KOPT-K1 (cell line): ENCODE results near the gene KCNMB2.

Experiments
- H3K27ac ChIP-seq: fragments of 200-600 bp; sonication (generic); 2 replicates; pipeline ENCODE4 v1.5.1; 2016; ENCODE audit warnings: antibody characterized with exemption, mild to moderate bottlenecking, low read depth, low read length; ENCODE audit not compliant: poor library complexity, severe bottlenecking
- H3K36me3 ChIP-seq: fragments of 200-600 bp; sonication (generic); 2 replicates; pipeline ENCODE4 v1.5.1; 2017; ENCODE audit warnings: antibody characterized with exemption, mild to moderate bottlenecking, low read length, moderate library complexity; ENCODE audit not compliant: insufficient read depth
- H3K9me3 ChIP-seq: fragments of 200-600 bp; sonication (generic); 2 replicates; pipeline ENCODE4 v1.5.1; 2017; ENCODE audit warnings: antibody characterized with exemption, low read length, mild to moderate bottlenecking; ENCODE audit not compliant: insufficient read depth, poor library complexity, severe bottlenecking

The KCNMB2 gene

GRCh38 chr3:178583963-178584575 lies 47.8 kb downstream of the KCNMB2 start:
- no peak overlapping the region for H3K27ac ChIP-seq
- no peaks in the 10 kb centered on the region for H3K36me3 ChIP-seq
- H3K9me3 ChIP-seq: no peaks in the 10 kb centered on the region

- no peak overlapping the region for H3K27ac ChIP-seq
- no peaks in the 10 kb centered on the region for H3K9me3 ChIP-seq
- no peaks in the 10 kb centered on the region for H3K36me3 ChIP-seq
Measured at GRCh38 chr3:178584722-178585380, 48.6 kb downstream of the KCNMB2 start.

- no peaks in the 10 kb centered on the region for H3K36me3 ChIP-seq
- no peak overlapping the region for H3K27ac ChIP-seq
- H3K9me3 ChIP-seq: no peaks in the 10 kb centered on the region
Measured at GRCh38 chr3:178585454-178585853, 49.2 kb downstream of the KCNMB2 start.

- Histone ChIP-seq H3K27ac (no peak overlapping the region), H3K9me3 (no peaks in the 10 kb centered on the region), H3K36me3 (no peaks in the 10 kb centered on the region)
Measured at GRCh38 chr3:178586076-178586475, 49.8 kb downstream of the KCNMB2 start.

GRCh38 chr3:178588628-178589027 lies 52.4 kb downstream of the KCNMB2 start:
- no peaks in the 10 kb centered on the region for H3K36me3 ChIP-seq
- H3K9me3 ChIP-seq: no peaks in the 10 kb centered on the region
- no peak overlapping the region for H3K27ac ChIP-seq

- H3K27ac ChIP-seq: no peak overlapping the region
- H3K9me3 ChIP-seq: no peaks in the 10 kb centered on the region
Measured at GRCh38 chr3:178593786-178594185, 57.5 kb downstream of the KCNMB2 start.

GRCh38 chr3:178597371-178597770 lies 61.1 kb downstream of the KCNMB2 start:
- Histone ChIP-seq H3K36me3 (no peaks in the 10 kb centered on the region), H3K9me3 (no peaks in the 10 kb centered on the region), H3K27ac (no peak overlapping the region)

More at GRCh38 chr3:178593786-178594185, 57.5 kb downstream of the KCNMB2 start:
- H3K36me3 ChIP-seq: no peaks in the 10 kb centered on the region

GRCh38 chr3:178602856-178603255 lies 66.6 kb downstream of the KCNMB2 start:
- H3K36me3 ChIP-seq: no peaks in the 10 kb centered on the region
- no peaks in the 10 kb centered on the region for H3K9me3 ChIP-seq
- H3K27ac ChIP-seq: no peak overlapping the region

GRCh38 chr3:178603735-178604134 lies 67.5 kb downstream of the KCNMB2 start:
- H3K27ac ChIP-seq: no peak overlapping the region
- no peaks in the 10 kb centered on the region for H3K36me3 ChIP-seq
- no peaks in the 10 kb centered on the region for H3K9me3 ChIP-seq

- Histone ChIP-seq H3K9me3 (no peaks in the 10 kb centered on the region), H3K27ac (no peak overlapping the region), H3K36me3 (no peaks in the 10 kb centered on the region)
Measured at GRCh38 chr3:178618197-178618596, 82.0 kb downstream of the KCNMB2 start.

GRCh38 chr3:178618896-178619295 lies 82.7 kb downstream of the KCNMB2 start:
- no peaks in the 10 kb centered on the region for H3K9me3 ChIP-seq
- H3K27ac ChIP-seq: no peak overlapping the region

GRCh38 chr3:178623666-178624255 lies 87.5 kb downstream of the KCNMB2 start:
- Histone ChIP-seq H3K9me3 (no peaks in the 10 kb centered on the region), H3K27ac (no peak overlapping the region), H3K36me3 (no peaks in the 10 kb centered on the region)

More at GRCh38 chr3:178618896-178619295, 82.7 kb downstream of the KCNMB2 start:
- H3K36me3 ChIP-seq: no peaks in the 10 kb centered on the region

GRCh38 chr3:178624276-178624675 lies 88.0 kb downstream of the KCNMB2 start:
- Histone ChIP-seq H3K36me3 (no peaks in the 10 kb centered on the region), H3K27ac (no peak overlapping the region)

GRCh38 chr3:178625053-178625600 lies 88.9 kb downstream of the KCNMB2 start:
- Histone ChIP-seq H3K9me3 (no peaks in the 10 kb centered on the region), H3K36me3 (no peaks in the 10 kb centered on the region), H3K27ac (no peak overlapping the region)

More at GRCh38 chr3:178624276-178624675, 88.0 kb downstream of the KCNMB2 start:
- H3K9me3 ChIP-seq: no peaks in the 10 kb centered on the region

GRCh38 chr3:178628037-178628436 lies 91.8 kb downstream of the KCNMB2 start:
- Histone ChIP-seq H3K27ac (no peak overlapping the region), H3K9me3 (no peaks in the 10 kb centered on the region), H3K36me3 (no peaks in the 10 kb centered on the region)
